Right hindlimb (tissue), 1 donor: ENCODE results near the gene VPREB1.
"Not testable (repeated sequence)": the region's sequence is repeated elsewhere in the genome, so short reads cannot be mapped to it uniquely, and the experiment has no call there.

Source experiments
- DNase-seq: peaks from one replicate; pipeline ENCODE4 v3.0.0-alpha.2; 2018

The VPREB1 gene

DNA sequence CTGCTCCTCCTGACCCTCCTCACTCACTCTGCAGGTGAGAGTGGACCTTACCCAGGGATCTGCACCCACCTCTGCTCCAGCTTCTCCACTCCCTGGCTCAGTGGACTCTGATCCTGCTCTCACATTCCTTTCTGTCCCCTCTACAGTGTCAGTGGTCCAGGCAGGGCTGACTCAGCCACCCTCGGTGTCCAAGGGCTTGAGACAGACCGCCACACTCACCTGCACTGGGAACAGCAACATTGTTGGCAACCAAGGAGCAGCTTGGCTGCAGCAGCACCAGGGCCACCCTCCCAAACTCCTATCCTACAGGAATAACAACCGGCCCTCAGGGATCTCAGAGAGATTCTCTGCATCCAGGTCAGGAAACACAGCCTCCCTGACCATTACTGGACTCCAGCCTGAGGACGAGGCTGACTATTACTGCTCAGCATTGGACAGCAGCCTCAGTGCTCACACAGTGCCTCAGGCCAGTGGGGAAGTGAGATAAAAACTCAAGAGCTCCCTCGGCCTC lies 29.7 kb upstream of the VPREB1 start:
- no peak for DNase-seq

DNA sequence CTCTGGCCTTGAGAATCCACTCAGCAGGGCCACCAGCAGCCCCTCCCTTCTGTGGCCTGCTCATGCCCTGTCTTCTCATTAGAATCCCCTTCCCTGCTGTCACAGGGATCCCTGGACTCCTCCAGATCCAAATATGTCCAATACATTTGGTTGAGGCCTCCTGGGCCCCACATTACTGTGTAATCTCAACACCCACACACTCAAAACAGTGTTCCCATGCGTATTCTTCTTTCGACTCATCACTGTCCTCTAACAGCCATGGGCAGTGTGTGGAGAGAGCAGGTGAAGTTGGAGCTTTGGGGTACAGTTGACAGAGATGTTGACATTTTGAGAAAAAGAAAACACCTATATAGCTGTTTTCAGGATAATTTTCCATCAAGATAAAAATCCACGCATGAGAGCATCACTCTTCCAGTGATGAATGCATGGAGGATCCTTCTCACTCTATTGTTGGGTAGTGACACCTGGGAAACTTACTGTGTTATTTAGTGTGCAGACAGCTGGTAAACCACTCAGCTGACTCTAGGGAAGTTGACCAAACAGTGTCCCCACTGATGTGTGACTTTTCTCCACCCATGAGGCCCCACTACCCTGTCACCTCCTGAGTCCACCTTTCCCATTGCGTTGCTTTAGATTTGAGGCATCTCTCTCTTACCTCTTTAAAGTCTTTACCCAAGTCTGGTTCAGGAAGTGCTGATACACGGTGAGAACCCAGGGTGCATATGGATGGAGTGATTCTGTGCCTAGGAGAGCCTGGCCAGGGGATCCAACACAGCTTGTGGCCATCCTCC lies 28.7 kb upstream of the VPREB1 start:
- DNase-seq: no peak

GRCh38 chr22:22216450-22216959 lies 28.1 kb upstream of the VPREB1 start:
- DNase-seq: no peak

DNA sequence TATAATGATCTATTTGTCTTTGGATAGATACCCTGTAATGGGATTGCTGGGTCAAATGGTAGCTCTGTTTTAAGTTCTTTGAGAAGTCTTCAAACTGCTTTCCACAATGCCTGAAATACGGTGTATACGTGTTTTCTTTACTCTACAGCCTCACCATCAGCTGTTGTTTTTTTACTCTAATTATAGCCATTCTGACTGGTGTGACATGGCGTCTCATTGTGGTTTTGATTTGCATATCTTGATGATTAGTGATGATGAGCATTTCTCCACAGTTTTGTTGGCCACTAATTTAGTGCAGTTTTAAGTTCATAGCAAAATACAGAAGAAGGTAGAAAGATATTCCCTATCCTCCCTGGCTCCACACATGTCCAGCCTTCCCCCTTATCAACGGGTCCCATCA lies 26.3 kb upstream of the VPREB1 start:
- no peak for DNase-seq

DNA sequence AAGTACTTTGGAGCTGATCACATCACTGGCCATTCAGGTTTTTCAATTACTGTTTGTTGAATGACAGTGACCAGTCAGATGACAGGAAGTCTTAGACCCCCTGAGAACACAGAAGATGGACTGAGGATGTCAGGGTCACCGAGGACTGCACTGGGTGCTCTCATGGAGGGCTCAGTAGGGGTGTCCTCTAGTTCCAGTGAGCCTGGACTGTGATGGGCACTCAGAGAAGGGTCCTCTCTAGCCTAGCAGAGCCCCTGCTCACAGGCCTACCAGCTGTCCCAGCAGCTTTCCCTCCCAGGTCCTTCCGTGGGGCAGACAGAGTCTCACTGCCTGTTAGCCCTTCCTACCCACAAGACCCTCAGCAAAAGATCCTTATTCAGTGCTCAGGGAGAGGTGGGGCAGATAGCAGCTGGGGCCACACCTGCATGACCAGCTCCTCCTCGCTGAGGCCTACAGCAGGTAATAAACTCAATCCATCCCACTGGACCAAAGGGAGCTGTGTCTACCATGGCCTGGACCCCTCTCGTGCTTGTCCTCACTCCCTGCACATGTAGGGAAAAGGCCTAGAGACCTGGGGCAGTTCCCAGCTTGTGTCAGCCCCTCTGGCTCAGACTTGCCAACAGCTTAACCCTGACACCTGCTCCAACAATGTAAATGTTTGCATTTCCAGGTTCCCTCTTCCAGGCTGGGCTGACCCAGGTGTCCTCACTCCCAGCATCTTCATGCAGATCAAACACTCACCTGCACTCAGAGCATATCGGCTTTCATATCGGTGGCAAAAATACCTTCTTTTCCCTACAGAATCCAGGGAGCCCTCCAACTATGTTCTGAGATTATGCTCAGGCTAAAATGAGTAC lies 25.2 kb upstream of the VPREB1 start:
- no peak for DNase-seq

GRCh38 chr22:22221043-22221442 lies 23.5 kb upstream of the VPREB1 start:
- not testable (repeated sequence) for DNase-seq

DNA sequence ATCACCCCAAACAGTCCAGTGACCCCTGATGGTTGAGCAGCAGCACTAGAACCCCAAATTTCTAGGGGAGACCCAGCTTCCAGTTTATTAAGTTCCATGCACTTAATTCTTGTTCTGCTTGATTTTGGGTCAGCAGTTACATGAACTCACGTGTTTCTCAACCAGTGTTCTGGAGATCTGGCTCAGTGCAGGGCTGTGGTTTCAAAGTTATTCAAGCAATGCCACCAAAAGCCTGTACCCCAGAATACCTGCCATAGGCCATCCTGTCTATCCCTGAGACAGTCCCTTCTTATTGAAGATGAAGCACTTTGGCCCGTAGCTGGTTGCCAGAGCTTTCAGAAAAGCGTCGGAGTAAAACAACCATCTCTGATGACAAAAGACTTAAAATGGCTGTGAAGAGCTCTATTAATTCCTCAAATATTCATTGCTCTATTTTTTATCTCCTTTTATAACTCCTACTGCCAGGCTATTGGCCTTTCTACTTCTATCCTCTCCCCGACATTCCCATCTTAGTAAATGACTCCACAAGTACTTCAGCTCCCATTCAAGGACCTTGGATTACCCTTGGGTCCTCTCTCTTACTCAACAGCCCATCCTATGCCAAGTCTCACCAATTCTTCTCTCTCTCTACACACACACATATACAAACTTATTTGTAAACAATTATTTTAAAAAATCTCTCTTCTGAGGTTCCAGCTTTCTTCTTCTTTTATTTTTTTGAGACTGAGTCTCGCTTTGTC lies 18.0 kb upstream of the VPREB1 start:
- no peak for DNase-seq

DNA sequence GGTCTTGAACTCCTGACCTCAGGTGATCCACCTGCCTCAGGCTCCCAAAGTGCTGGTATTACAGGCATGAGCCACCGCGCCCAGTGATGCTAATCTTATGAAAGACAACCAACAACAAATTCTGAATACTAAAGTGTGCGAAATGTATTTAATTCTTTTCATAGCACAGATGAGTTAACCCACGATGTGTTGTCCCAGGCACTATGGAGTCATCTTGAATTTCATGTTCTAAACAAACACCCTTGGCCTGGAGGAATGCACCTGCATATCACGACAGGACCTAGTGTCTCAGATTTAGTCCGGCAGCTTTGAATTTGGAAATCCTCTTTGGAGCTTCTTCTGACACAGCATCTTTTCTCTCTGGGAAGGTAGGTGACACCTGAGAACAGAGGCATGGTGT lies 16.2 kb upstream of the VPREB1 start:
- DNase-seq: no peak

DNA sequence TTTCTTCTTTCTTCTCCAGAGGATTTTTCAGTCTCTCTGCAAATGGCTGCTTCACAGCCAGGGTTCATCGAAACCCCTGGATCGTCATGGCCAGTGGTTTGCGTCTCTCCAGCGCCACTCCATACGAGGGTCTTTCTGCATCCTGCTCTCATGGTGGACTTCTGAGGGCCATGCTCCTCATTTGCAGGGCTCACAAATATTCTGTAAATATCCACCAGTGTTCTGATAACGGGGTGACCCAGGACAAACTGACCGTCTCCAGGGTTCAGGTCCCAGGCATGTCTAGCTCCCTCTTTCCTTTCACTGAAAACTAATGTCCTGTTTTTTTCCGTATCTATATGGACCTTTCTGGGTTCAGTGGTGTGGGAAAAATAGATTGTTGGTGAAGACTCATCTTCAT lies 15.7 kb upstream of the VPREB1 start:
- DNase-seq: no peak

DNA sequence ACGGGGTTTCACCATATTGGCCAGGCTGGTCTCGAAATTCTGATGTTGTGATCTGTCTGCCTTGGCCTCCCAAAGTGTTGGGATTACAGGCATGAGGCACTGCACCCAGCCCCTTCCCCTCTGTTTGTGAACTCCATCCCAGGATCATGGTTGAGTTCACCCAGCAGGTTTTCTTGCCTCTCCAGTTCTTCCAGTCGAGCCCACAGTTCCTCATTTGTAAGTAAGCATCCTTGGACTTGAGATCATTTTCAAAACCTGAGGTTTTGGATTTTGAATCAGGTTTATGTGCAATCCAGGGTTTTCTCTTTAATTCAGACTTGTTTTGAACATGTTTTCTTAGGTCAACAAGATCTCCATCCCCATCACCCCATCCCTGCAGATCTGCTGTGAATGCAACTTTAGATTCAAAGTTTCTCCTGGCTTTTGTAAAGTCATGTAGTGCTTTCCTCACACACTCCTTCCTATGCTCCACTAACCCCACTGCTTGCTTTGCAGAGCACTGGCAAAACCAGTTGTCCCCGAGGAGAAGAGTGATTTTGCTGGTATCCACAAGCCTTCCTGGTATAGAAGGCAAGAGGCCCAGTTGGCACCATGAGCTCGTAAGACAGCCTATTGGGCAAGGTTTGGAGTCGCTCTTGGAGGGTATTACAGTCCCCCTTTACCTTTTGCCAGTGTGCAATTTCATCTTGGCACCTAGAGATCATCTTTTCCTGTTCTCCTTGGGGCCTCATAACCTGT lies 14.7 kb upstream of the VPREB1 start:
- no peak for DNase-seq

GRCh38 chr22:22230438-22230837 lies 14.1 kb upstream of the VPREB1 start:
- DNase-seq: no peak

DNA sequence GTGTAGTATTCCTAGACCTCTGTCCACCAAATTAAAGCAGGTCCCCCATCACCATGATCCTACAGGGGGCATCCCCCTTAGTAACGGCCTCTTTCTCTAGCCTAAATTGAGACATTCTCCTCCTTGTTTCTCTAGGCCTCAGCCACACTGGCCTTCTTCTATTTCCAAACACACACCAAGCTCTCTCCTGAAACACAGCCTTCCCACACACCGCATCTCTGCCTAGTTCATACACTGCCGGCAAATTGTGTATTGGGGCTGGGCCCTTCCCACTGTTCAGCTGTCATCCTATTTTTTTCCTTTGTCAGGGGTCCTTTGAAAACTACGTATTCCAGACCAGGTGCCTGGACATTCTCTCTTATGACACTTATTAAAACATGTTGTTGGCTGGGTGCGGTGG lies 11.5 kb upstream of the VPREB1 start:
- no peak for DNase-seq

DNA sequence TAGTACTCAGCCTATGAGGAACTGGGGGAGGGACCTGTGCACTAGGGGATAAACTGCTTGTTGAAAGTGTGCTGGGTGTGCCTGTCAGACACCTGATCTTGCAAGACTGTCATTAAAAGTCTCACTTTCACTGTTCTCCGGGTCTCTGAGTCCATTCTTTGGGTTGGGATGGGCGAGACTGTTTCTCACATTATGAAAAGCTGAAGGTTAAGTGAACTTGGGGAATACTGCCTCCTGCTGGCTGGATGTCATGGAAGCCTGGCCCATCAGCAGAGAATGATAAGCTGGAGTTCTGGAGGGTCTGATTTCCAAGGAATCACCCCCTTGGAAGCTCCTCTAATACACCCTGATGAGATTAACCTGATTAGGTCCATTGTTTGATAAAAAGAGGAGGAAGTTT lies 9.0 kb upstream of the VPREB1 start:
- DNase-seq: no peak

DNA sequence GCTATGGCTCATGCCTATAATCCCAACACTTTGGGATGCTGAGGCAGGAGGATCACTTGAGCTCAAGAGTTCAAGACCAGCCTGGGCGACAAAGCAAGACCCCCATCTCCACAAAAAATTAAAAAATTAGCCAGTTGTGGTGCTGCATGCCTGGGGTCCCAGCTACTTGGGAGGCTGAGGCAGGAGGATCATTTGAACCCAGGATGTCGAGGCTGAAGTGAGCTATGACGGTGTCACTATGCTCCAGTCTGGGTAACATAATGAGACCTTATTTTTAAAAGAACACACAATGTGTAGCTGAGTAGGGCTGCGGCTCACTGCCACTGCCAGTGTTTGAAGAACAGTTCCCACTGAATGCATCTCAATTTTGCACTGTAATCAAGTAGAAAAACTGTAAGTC lies 7.1 kb upstream of the VPREB1 start:
- no peak for DNase-seq

GRCh38 chr22:22239311-22239939 lies 5.2 kb upstream of the VPREB1 start:
- no peak for DNase-seq

DNA sequence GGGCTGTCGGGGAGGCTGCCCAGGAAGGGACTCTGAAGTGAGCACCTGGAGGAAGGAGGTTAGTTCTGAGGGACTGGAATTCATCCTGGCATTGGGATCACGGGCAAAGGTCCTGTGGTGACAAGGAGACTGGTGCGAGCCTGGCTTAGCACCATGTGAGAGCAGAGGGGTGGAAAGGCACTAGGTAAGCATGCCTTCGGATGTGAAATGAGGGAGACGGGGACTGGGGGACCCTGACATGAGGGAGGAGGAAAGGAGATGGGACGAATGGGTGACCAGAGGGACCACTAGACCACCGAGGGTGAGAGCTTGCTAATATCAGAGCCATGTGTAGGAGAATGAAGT lies 3.1 kb upstream of the VPREB1 start:
- no peak for DNase-seq

DNA sequence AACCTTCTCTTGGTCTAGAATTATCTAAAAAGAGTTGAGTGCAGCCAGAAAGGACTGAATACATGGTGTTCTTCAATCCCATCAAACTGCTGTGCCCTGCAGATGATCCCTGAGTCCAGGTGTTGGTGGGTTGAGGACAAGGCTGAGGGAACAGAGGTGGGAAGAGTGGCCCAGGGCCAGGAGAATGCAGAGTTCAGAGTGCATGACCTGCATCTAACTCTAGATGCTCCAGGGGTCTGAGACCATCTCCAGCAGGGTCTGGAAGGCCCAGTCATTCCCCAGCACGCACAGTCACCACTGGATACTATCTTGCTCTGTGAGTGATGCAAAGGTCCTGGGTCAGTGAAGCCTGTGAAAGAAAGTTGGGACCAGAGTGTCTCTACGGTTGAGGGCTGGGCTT lies 2.1 kb upstream of the VPREB1 start:
- no peak for DNase-seq

DNA sequence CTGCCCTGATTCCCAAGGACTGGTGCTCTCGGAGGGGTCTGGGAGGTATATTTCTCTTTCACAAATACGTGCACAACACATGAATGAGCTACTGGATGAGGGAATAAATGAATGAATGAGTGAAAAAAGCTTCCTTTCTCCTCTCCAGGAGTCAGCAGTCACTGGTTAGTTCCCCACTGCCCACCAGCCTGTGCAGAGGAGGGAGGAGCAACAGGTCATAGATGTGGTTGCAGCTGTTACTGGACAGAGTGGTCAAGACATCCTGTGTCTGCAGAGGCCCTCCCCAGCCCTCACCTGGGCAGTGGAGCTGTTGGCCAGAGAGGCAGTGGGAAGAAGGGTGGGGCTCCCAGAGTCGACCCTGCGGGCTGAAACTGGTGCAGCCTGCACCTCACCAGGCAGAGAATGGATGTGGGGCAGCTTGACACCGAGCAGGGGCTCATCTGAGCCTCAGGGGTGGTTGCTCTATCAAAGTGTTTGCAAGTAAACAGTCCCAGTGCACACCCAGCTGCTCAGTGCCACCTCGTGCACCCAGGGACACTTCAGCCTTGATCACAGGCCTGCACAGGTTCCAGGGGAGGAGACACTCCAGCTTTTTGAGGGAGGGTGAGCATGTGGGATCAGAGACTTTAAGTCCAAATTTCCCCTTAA lies 1.4 kb upstream of the VPREB1 start:
- DNase-seq: no peak

- no peak for DNase-seq
Observed at GRCh38 chr22:22245256-22245909, 797 bp downstream of the VPREB1 start.

GRCh38 chr22:22245935-22246525 lies 1.4 kb downstream of the VPREB1 start:
- no peak for DNase-seq

DNA sequence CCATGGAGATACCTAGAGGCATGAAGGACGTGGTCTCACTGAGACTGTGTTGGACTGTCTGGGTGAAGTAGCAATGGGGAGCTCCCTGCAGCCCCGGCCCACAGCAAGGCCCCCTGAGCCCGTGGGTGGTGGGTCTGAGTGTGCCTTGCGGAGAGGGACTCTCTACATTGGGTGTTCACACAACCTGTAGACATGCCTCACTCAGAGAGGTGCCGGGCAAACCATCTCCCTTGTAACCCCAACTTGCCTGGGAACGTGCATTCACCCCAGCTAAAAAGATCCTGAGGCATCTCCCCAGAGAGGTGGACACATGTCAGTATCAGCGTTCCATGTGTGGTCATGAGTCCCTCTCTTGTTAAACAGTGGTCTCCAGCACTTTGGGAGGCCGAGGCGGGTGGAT lies 2.1 kb downstream of the VPREB1 start:
- no peak for DNase-seq
